Neuronal stem cell (in vitro differentiated cells): ENCODE results near the gene CELA3A.
A peak's percentile ranks its signal among the peaks of the same experiment; 100 is the strongest.

ENCODE experiments used
- DNase-seq: peaks from one replicate; pipeline ENCODE4 v3.0.0-alpha.2; 2013; ENCODE audit warnings: low spot score
- H2AFZ ChIP-seq: one replicate; pipeline ENCODE4 v1.6.1; 2013; ENCODE audit warnings: mild to moderate bottlenecking, low read length, inconsistent platforms
- H2AK5ac ChIP-seq: 2 replicates; pipeline ENCODE4 v1.6.1; 2013; ENCODE audit warnings: low read depth, mild to moderate bottlenecking, inconsistent platforms, low read length, moderate library complexity, mixed read lengths
- H2BK120ac ChIP-seq: 2 replicates; pipeline ENCODE4 v1.6.1; 2013; ENCODE audit warnings: low read depth, mild to moderate bottlenecking, inconsistent platforms, low read length, moderate library complexity, mixed read lengths
- H2BK12ac ChIP-seq: one replicate; pipeline ENCODE4 v1.6.1; 2013; ENCODE audit warnings: low read length, inconsistent platforms
- H2BK15ac ChIP-seq: 2 replicates; pipeline ENCODE4 v1.6.1; 2013; ENCODE audit warnings: mild to moderate bottlenecking, low read length, inconsistent platforms, mixed read lengths
- H2BK5ac ChIP-seq: one replicate; pipeline ENCODE4 v1.6.1; 2013; ENCODE audit warnings: inconsistent platforms, mild to moderate bottlenecking, low read length, moderate library complexity
- H3K14ac ChIP-seq: one replicate; pipeline ENCODE4 v1.6.1; 2013; ENCODE audit warnings: low read length, inconsistent platforms
- H3K18ac ChIP-seq: 2 replicates; pipeline ENCODE4 v1.6.1; 2013; ENCODE audit warnings: low read length, inconsistent platforms
- H3K23ac ChIP-seq: 2 replicates; pipeline ENCODE4 v1.6.1; 2013; ENCODE audit warnings: low read depth, mild to moderate bottlenecking, mixed read lengths, low read length, inconsistent platforms; ENCODE audit not compliant: poor library complexity
- H3K27ac ChIP-seq: replicated peaks from 3 replicates; pipeline ENCODE4 v1.5.1; 2013; ENCODE audit warnings: low read length, inconsistent platforms
- H3K27me3 ChIP-seq, 3 experiments: 2 replicates each; pipeline ENCODE4 v1.6.1; 2013; ENCODE audit warnings: low read length in 3 of 3, mild to moderate bottlenecking in 2 of 3, inconsistent platforms in 1 of 3, low read depth in 1 of 3, mixed read lengths in 1 of 3, moderate library complexity in 1 of 3; ENCODE audit not compliant: control insufficient read depth in 3 of 3, insufficient read depth in 3 of 3
- H3K36me3 ChIP-seq, 2 donors: replicated peaks in 1 of 2; 2 replicates each; pipeline ENCODE4 v1.6.1; 2013; ENCODE audit warnings: low read length in 2 of 2; ENCODE audit not compliant: control insufficient read depth in 2 of 2, insufficient read depth in 2 of 2
- H3K4ac ChIP-seq: 2 replicates; pipeline ENCODE4 v1.6.1; 2013; ENCODE audit warnings: inconsistent platforms, mild to moderate bottlenecking, low read length, moderate library complexity
- H3K4me1 ChIP-seq, 2 donors: 1 replicate in 1 of 2; 2 replicates in 1 of 2; pipeline ENCODE4 v1.6.1; 2013; ENCODE audit warnings: low read length in 2 of 2, low read depth in 1 of 2; ENCODE audit not compliant: control insufficient read depth in 2 of 2, insufficient read depth in 1 of 2
- H3K4me2 ChIP-seq: one replicate; pipeline ENCODE4 v1.6.1; 2013; ENCODE audit warnings: mild to moderate bottlenecking, low read length, inconsistent platforms; ENCODE audit not compliant: insufficient read depth, poor library complexity, severe bottlenecking
- H3K4me3 ChIP-seq, 2 donors: 2 replicates each; pipeline ENCODE4 v1.5.1; 2013; ENCODE audit warnings: low read length in 2 of 2, mild to moderate bottlenecking in 2 of 2, inconsistent platforms in 1 of 2, moderate library complexity in 1 of 2
- H3K79me1 ChIP-seq: one replicate; pipeline ENCODE4 v1.6.1; 2013; ENCODE audit warnings: low read depth, mild to moderate bottlenecking, inconsistent platforms, low read length, moderate library complexity
- H3K9ac ChIP-seq: one replicate; pipeline ENCODE4 v1.6.1; 2013; ENCODE audit warnings: mild to moderate bottlenecking, low read depth, low read length, inconsistent platforms; ENCODE audit not compliant: poor library complexity
- H3K9me3 ChIP-seq, 2 donors: replicated peaks in 1 of 2; 2 replicates each; pipeline versions ENCODE3 to v1.6.1; 2013; ENCODE audit warnings: low read length in 2 of 2, mild to moderate bottlenecking in 2 of 2, inconsistent platforms in 1 of 2, low read depth in 1 of 2, mixed read lengths in 1 of 2, moderate library complexity in 1 of 2; ENCODE audit not compliant: control insufficient read depth in 2 of 2, insufficient read depth in 1 of 2
- H4K8ac ChIP-seq: one replicate; pipeline ENCODE4 v1.6.1; 2013; ENCODE audit warnings: low read depth, mild to moderate bottlenecking, inconsistent platforms, low read length, moderate library complexity
- H4K91ac ChIP-seq: one replicate; pipeline ENCODE4 v1.6.1; 2013; ENCODE audit warnings: low read length, low read depth, mild to moderate bottlenecking, inconsistent platforms; ENCODE audit not compliant: poor library complexity
- WGBS, 2 donors: extraction: QIAGEN DNeasy Blood & Tissue Kit; methylation state at CpG; one replicate each; pipeline ENCODE4 v1.1.7; 2013; ENCODE audit warnings: missing lambda C conversion rate in 2 of 2, mixed read lengths in 1 of 2; ENCODE audit not compliant: insufficient read length in 2 of 2, insufficient replicate concordance in 1 of 2; ENCODE audit errors: extremely low coverage in 2 of 2; 5-methylcytosine and 5-hydroxymethylcytosine counted together

CELA3A gene

GRCh38 chr1:22051607-22052114 is 50.2 kb downstream of the CELA3A start:
- peaks cover 4 to 6% of the 10 kb centered on the region in 2 donors for H3K4me1 ChIP-seq
- no peak overlapping the region for H2AK5ac ChIP-seq
- no peak overlapping the region for H3K27ac ChIP-seq
- H3K18ac ChIP-seq: no peak overlapping the region
- H3K4ac ChIP-seq: no peak overlapping the region
- H4K8ac ChIP-seq: no peak overlapping the region
- peak overlapping the region; percentile 6 for H2BK15ac ChIP-seq
- H3K14ac ChIP-seq: no peak overlapping the region
- H3K9me3 ChIP-seq: peaks cover 0 to 7% of the 10 kb centered on the region in 2 donors
- H2BK12ac ChIP-seq: no peak overlapping the region
- H2AFZ ChIP-seq: peak overlapping the region; percentile 88
- H3K23ac ChIP-seq: peak overlapping the region; percentile 6
- no peaks in the 10 kb centered on the region for H3K79me1 ChIP-seq
- H2BK120ac ChIP-seq: no peak overlapping the region
- H2BK5ac ChIP-seq: no peak overlapping the region
- no peak overlapping the region for H4K91ac ChIP-seq
- no peak overlapping the region for H3K4me2 ChIP-seq
- no peak overlapping the region for H3K9ac ChIP-seq
- H3K4me3 ChIP-seq: peak overlapping the region in 1 of 2 donors; percentile 94
- peaks cover 2 to 21% of the 10 kb centered on the region in 2 donors for H3K36me3 ChIP-seq
- no peaks in the 10 kb centered on the region for H3K27me3 ChIP-seq
- no CpG with 5 or more reads among the region's 13 CpGs for WGBS, 2 donors
- DNase-seq: no peak

GRCh38 chr1:22052115-22053016 is 50.9 kb downstream of the CELA3A start, which contains the start of gene CDC42:
TSS of gene CDC42 (plus strand) at chr1:22052709. CDS start at chr1:22078479, 25,770 bp downstream.
- H3K27ac ChIP-seq: peak within 1 kb of the TSS; percentile 94
- no peak within 1 kb of the TSS for H4K91ac ChIP-seq
- H3K14ac ChIP-seq: no peak within 1 kb of the TSS
- peak within 1 kb of the TSS; percentile 98 for H3K23ac ChIP-seq
- H3K79me1 ChIP-seq: no peaks in the 10 kb centered on the region
- H3K27me3 ChIP-seq: no peaks in the 10 kb centered on the region
- H3K4me1 ChIP-seq: peaks cover 4 to 6% of the 10 kb centered on the region in 2 donors
- H3K18ac ChIP-seq: peak within 1 kb of the TSS; percentile 99
- H3K9me3 ChIP-seq: peaks cover 0 to 7% of the 10 kb centered on the region in 2 donors
- peak; percentile 90 for DNase-seq
- no peak within 1 kb of the TSS for H3K4ac ChIP-seq
- H2BK120ac ChIP-seq: no peak within 1 kb of the TSS
- peak within 1 kb of the TSS; percentile 97 for H3K9ac ChIP-seq
- peak within 1 kb of the TSS; percentile 93 for H2BK5ac ChIP-seq
- H3K36me3 ChIP-seq: peaks cover 2 to 28% of the 10 kb centered on the region in 2 donors
- no peak within 1 kb of the TSS for H2AK5ac ChIP-seq
- peak within 1 kb of the TSS; percentile 94 to 98 for H3K4me3 ChIP-seq
- no CpG with 5 or more reads among the region's 81 CpGs for WGBS, 2 donors
- H4K8ac ChIP-seq: peak within 1 kb of the TSS; percentile 86
- peak within 1 kb of the TSS; percentile 88 for H2AFZ ChIP-seq
- peak within 1 kb of the TSS; percentile 76 for H2BK15ac ChIP-seq
- H2BK12ac ChIP-seq: no peak within 1 kb of the TSS
- peak within 1 kb of the TSS; percentile 80 for H3K4me2 ChIP-seq

GRCh38 chr1:22053017-22053860 is 51.8 kb downstream of the CELA3A start:
- Histone ChIP-seq H3K27ac (peak overlapping the region; percentile 94), H4K91ac (no peak overlapping the region), H4K8ac (no peak overlapping the region), H3K9ac (peak overlapping the region; percentile 97), H3K79me1 (no peaks in the 10 kb centered on the region), H3K27me3 (no peaks in the 10 kb centered on the region), H3K4me1 (peaks cover 4 to 6% of the 10 kb centered on the region in 2 donors), H3K4me3 (peak overlapping the region; percentile 94 to 98), H3K9me3 (peaks cover 0 to 9% of the 10 kb centered on the region in 2 donors), H3K4ac (no peak overlapping the region), H3K23ac (no peak overlapping the region), H2AK5ac (no peak overlapping the region), H3K36me3 (peaks cover 2 to 36% of the 10 kb centered on the region in 2 donors), H3K4me2 (peak overlapping the region; percentile 80), H2BK12ac (no peak overlapping the region), H3K18ac (peak overlapping the region; percentile 99), H2AFZ (peak overlapping the region; percentile 88), H3K14ac (no peak overlapping the region), H2BK15ac (no peak overlapping the region), H2BK120ac (no peak overlapping the region), H2BK5ac (peak overlapping the region; percentile 93)
- DNase-seq: peak; percentile 53
- WGBS, 2 donors: no CpG with 5 or more reads among the region's 70 CpGs
